ENCODE data around the gene ABLIM3. TPM values are rescaled to one million over a fixed set of nuclear protein-coding genes. Genes with fewer than 3 reads are reported as not detected.

ABLIM3 gene
- total RNA-seq, 2 experiments from 2014 or later = not detected

- Mint-ChIP-seq H3K4me1 (no peaks in the 10 kb centered on the region), H3K27ac (no peak overlapping the region), H3K36me3 (ENCODE audit: low read depth) (no peaks in the 10 kb centered on the region), H3K4me3 (no peak overlapping the region), H3K9me3 (no peaks in the 10 kb centered on the region), H3K27me3 (peaks cover 8% of the 10 kb centered on the region)
- ChIA-PET POLR2A (no interaction called here), CTCF (no interaction called here)
- DNase-seq = no peak
Measured at GRCh38 chr5:149195962-149196361, 54.7 kb downstream of the ABLIM3 start.

DNA sequence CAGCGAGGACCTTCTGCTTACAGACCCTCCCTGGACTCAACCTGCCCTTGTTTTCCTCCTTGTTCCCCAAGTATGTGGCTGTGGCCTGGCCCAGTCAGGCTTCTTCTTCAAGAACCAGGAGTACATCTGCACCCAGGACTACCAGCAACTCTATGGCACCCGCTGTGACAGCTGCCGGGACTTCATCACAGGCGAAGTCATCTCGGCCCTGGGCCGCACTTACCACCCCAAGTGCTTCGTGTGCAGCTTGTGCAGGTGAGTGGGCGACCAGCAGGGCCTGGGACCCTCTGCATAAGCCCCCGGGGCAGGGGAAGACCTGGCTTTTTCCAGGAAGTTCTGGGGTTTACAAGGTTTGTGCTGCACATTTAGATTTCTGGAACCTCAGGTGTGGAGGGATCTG is 56.9 kb downstream of the ABLIM3 start:
- H3K36me3 Mint-ChIP-seq (ENCODE audit: low read depth) = no peaks in the 10 kb centered on the region
- no peaks in the 10 kb centered on the region for H3K4me1 Mint-ChIP-seq
- no peak overlapping the region for H3K4me3 Mint-ChIP-seq
- peaks cover 5% of the 10 kb centered on the region for H3K27me3 Mint-ChIP-seq
- ChIA-PET POLR2A (no interaction called here), CTCF (no interaction called here)
- no peak overlapping the region for H3K27ac Mint-ChIP-seq
- no peaks in the 10 kb centered on the region for H3K9me3 Mint-ChIP-seq
- no peak for DNase-seq

GRCh38 chr5:149200355-149200754 is 59.1 kb downstream of the ABLIM3 start:
- DNase-seq = no peak
- Mint-ChIP-seq H3K27ac (no peak overlapping the region), H3K27me3 (no peaks in the 10 kb centered on the region), H3K9me3 (no peaks in the 10 kb centered on the region), H3K4me3 (no peak overlapping the region), H3K4me1 (no peaks in the 10 kb centered on the region), H3K36me3 (ENCODE audit: low read depth) (no peaks in the 10 kb centered on the region)
- CTCF ChIA-PET = no interaction called here
- POLR2A ChIA-PET = no interaction called here

DNA sequence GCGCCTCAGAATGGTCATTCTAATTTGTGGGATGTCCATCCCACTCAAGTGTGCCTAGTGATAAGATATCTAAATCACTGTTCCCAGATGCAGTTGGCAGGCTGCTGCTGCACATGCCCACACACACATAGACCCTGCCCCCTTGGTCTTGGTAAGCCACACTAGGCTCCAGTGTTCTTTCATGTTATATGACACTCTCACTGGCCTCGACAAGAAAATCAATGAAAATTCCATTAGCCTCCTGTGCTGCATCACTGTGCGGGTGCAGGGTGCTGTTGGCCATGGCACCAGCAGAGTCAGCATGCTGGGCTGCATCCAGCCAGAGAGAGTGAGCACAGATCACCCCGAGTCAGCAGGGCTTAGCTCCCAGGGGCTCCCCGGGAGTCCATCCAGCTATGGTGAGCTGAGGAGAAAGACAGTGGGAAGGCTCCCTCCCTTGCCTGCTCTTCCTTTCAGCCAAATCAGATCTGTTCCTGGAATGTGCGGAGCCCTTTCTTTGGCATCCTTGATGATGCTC is 59.9 kb downstream of the ABLIM3 start:
- Mint-ChIP-seq H3K27ac (no peak overlapping the region), H3K27me3 (no peaks in the 10 kb centered on the region), H3K9me3 (no peaks in the 10 kb centered on the region), H3K36me3 (ENCODE audit: low read depth) (no peaks in the 10 kb centered on the region), H3K4me3 (no peak overlapping the region), H3K4me1 (no peaks in the 10 kb centered on the region)
- ChIA-PET CTCF (no interaction called here), POLR2A (no interaction called here)
- no peak for DNase-seq

DNA sequence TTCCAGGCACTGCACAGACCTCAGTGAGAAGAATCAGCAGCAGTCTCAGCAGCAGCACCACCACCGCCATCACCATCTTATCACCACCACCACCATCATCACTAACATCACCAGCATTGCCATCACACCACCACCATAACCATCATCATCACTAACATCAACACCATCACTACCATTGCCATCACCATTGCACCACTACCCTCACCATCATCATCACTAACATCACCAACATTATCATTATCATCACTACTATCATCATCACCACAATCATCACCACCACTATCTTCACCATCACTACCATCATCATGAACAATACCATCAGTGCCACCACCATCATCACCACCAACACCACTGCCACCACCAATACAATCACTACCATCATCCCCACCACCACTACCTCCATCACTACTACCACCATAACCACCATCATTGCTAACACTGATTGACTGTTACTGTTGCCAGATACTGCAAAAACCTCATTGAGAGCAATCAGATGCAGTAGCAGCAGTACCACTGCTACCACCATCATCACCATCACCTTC is 61.7 kb downstream of the ABLIM3 start:
- Mint-ChIP-seq H3K27me3 (no peaks in the 10 kb centered on the region), H3K36me3 (ENCODE audit: low read depth) (no peaks in the 10 kb centered on the region), H3K4me1 (no peaks in the 10 kb centered on the region), H3K27ac (no peak overlapping the region), H3K4me3 (no peak overlapping the region), H3K9me3 (no peaks in the 10 kb centered on the region)
- ChIA-PET POLR2A (no interaction called here), CTCF (no interaction called here)
- no peak for DNase-seq

- Mint-ChIP-seq H3K9me3 (no peaks in the 10 kb centered on the region), H3K4me3 (no peak overlapping the region), H3K36me3 (ENCODE audit: low read depth) (no peaks in the 10 kb centered on the region), H3K27ac (no peak overlapping the region), H3K4me1 (no peaks in the 10 kb centered on the region), H3K27me3 (no peaks in the 10 kb centered on the region)
- ChIA-PET CTCF (no interaction called here), POLR2A (no interaction called here)
- DNase-seq = no peak
Measured at GRCh38 chr5:149203921-149204441, 62.7 kb downstream of the ABLIM3 start.

- H3K27ac Mint-ChIP-seq = no peak overlapping the region
- H3K4me3 Mint-ChIP-seq = no peak overlapping the region
- no peaks in the 10 kb centered on the region for H3K27me3 Mint-ChIP-seq
- ChIA-PET CTCF (no interaction called here), POLR2A (no interaction called here)
- H3K4me1 Mint-ChIP-seq = no peaks in the 10 kb centered on the region
- H3K36me3 Mint-ChIP-seq (ENCODE audit: low read depth) = no peaks in the 10 kb centered on the region
- no peaks in the 10 kb centered on the region for H3K9me3 Mint-ChIP-seq
- DNase-seq = no peak
Measured at GRCh38 chr5:149205625-149206523, 64.6 kb downstream of the ABLIM3 start.

DNA sequence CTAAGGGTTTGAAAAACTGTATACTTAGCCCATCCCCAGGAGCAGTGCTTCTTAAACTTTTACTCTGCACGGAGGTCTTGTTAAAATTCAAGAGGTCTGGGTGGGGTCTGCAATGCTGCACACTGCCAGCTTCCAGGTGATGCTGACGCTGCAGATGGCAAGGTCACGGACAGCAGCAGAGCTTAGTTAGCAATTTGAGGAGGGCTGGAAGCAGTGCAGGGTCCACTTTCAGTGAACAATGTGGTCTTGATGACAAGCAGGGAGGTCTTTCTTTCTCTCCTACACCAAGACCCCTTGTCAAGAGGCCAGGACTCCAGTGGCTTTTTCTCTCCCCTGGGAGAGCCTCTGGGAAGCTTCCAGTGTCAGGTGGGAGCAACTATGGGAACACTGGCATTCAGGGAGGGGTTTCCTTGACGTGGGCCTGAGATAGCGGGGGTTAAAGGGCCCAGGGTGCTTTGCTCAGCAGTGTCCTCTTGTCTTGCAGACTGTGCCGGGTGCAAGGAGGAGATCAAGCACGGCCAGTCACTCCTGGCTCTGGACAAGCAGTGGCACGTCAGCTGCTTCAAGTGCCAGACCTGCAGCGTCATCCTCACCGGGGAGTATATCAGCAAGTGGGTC is 65.3 kb downstream of the ABLIM3 start:
- CTCF ChIA-PET = no interaction called here

GRCh38 chr5:149207831-149208230 is 66.5 kb downstream of the ABLIM3 start:
- ChIA-PET CTCF (no interaction called here), POLR2A (no interaction called here)
- no peaks in the 10 kb centered on the region for H3K9me3 Mint-ChIP-seq
- no peaks in the 10 kb centered on the region for H3K4me1 Mint-ChIP-seq
- no peak overlapping the region for H3K4me3 Mint-ChIP-seq
- no peaks in the 10 kb centered on the region for H3K36me3 Mint-ChIP-seq (ENCODE audit: low read depth)
- H3K27me3 Mint-ChIP-seq = no peaks in the 10 kb centered on the region
- no peak for DNase-seq
- H3K27ac Mint-ChIP-seq = no peak overlapping the region

More for the DNA sequence above, 65.3 kb downstream of the ABLIM3 start:
- Mint-ChIP-seq H3K27ac (no peak overlapping the region), H3K27me3 (no peaks in the 10 kb centered on the region), H3K4me1 (no peaks in the 10 kb centered on the region), H3K36me3 (ENCODE audit: low read depth) (no peaks in the 10 kb centered on the region), H3K9me3 (no peaks in the 10 kb centered on the region), H3K4me3 (no peak overlapping the region)
- DNase-seq = no peak
- POLR2A ChIA-PET = no interaction called here

DNA sequence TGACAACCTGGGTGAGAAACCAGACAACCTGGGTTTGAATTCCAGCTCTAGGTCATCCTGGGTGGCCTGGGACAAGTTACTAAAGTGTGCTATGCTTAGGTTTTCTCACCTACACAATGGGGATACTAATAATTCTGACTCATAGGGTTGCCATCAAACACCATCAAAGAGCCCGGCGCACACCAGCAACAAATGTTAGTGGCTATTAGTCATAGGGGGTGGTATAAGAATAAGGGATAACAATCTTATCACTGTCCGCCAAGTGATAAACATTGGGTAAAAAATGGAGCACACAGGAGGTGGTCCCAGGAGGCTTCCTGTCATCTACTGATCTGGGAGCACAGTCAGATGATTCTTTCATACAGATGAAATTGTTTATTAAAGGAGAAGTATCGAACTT is 68.9 kb downstream of the ABLIM3 start:
- no peaks in the 10 kb centered on the region for H3K9me3 Mint-ChIP-seq
- no peak overlapping the region for H3K4me3 Mint-ChIP-seq
- no peaks in the 10 kb centered on the region for H3K27me3 Mint-ChIP-seq
- H3K36me3 Mint-ChIP-seq (ENCODE audit: low read depth) = no peaks in the 10 kb centered on the region
- ChIA-PET POLR2A (no interaction called here), CTCF (no interaction called here)
- H3K27ac Mint-ChIP-seq = no peak overlapping the region
- no peak for DNase-seq
- no peaks in the 10 kb centered on the region for H3K4me1 Mint-ChIP-seq

DNA sequence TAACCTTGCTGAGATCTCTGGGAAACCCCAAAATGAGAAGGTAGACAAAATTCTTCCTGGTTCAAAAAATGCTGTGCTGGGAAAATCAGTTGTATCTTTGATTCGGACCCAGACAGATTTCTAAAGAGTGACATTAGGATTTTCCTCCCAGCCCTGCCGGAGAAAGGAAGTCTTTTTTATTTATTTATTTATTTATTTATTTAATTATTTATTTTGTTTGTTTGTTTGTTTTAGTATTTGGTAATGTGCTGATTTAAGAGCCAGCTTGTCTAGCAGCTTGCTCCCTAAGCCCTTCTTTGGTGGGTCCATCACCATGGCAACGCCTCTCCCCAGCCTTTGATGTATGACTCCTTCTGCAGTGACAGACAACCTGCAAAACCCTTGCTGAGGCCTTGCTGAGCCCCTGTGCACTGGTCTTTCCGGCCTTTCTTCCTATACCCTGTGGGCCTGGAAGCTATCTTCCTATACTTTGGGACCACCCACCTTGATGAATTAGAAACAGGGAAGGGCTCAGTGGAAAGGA is 69.7 kb downstream of the ABLIM3 start:
- Mint-ChIP-seq H3K4me3 (no peak overlapping the region), H3K27ac (no peak overlapping the region), H3K27me3 (no peaks in the 10 kb centered on the region), H3K36me3 (ENCODE audit: low read depth) (no peaks in the 10 kb centered on the region), H3K4me1 (no peaks in the 10 kb centered on the region), H3K9me3 (no peaks in the 10 kb centered on the region)
- POLR2A ChIA-PET = no interaction called here
- CTCF ChIA-PET = no interaction called here
- DNase-seq = no peak

GRCh38 chr5:149211566-149211965 is 70.3 kb downstream of the ABLIM3 start:
- POLR2A ChIA-PET = no interaction called here
- Mint-ChIP-seq H3K4me1 (no peaks in the 10 kb centered on the region), H3K27ac (no peak overlapping the region), H3K4me3 (no peak overlapping the region), H3K36me3 (ENCODE audit: low read depth) (no peaks in the 10 kb centered on the region), H3K9me3 (no peaks in the 10 kb centered on the region), H3K27me3 (no peaks in the 10 kb centered on the region)
- CTCF ChIA-PET = no interaction called here
- peak; percentile 1 for DNase-seq

DNA sequence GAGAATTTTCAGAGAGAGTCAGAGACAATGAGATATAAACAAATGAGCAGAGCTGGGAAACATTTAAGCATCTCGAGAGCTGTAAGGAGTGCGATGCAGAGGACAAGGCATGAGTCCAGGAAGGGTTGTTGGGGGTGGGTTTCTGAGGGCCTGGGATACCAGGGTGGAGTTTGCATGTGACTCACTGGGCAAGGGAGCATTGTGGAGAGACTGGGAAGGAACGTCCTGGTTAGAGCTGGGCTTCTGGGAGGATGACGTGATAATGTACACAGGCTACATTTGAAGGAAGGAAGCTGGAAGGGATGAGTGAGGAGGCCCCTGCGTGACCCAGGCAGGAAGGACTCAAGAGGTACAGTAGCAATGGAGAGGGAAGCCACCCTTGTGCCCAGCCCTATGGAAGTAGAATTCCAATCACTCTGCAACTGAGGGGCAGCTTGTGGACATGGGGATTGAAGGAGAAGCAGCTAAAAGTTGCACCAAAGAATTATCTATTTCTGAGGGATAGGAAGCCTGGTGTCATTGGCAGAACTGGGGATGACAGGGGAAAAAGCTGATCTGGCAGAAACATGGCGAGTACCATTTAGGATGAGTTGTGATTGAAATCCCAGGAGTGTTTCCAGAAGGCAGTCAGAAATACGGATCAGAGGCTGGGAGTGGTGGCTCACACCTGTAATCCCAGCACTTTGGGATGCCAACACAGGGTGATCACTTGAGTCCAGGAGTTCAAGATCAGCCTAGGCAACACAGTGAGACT is 71.1 kb downstream of the ABLIM3 start:
- ChIA-PET CTCF (no interaction called here), POLR2A (no interaction called here)
- no peaks in the 10 kb centered on the region for H3K4me1 Mint-ChIP-seq
- no peak overlapping the region for H3K27ac Mint-ChIP-seq
- H3K4me3 Mint-ChIP-seq = no peak overlapping the region
- H3K27me3 Mint-ChIP-seq = no peaks in the 10 kb centered on the region
- no peak for DNase-seq
- H3K9me3 Mint-ChIP-seq = no peaks in the 10 kb centered on the region
- no peaks in the 10 kb centered on the region for H3K36me3 Mint-ChIP-seq (ENCODE audit: low read depth)

Measured in activated CD4-positive, alpha-beta T cell treated with anti-CD3 and anti-CD28 coated beads, Interleukin-2, amount 10 ng/mL, durations not matched to agents 7 days and 5 days (primary cell).